Measurements from ENCODE around the gene BAIAP2L2. TPM values are rescaled to one million over a fixed set of nuclear protein-coding genes. Genes with fewer than 3 reads are reported as not detected.

BAIAP2L2 gene
- total RNA-seq, 1 donor from 2014 or later = 1.6 TPM

- H3K27ac Mint-ChIP-seq = no peak overlapping the region
- DNase-seq (ENCODE audit: low spot score in 2 of 2, unreplicated experiment in 2 of 2) = no peak
- peaks cover 8% of the 10 kb centered on the region for H3K27me3 Mint-ChIP-seq (ENCODE audit: low read depth)
- H3K4me3 Mint-ChIP-seq = no peak overlapping the region
- no peak for TF ChIP-seq CTCF (IDR thresholded peaks at IDR 0.05; ENCODE audit: unreplicated experiment)
- no peaks in the 10 kb centered on the region for H3K9me3 Mint-ChIP-seq
- peaks cover 7% of the 10 kb centered on the region for H3K4me1 Mint-ChIP-seq
- H3K36me3 Mint-ChIP-seq = peaks cover 8% of the 10 kb centered on the region
Observed at GRCh38 chr22:38082986-38083710, 27.3 kb downstream of the BAIAP2L2 start.

- Mint-ChIP-seq H3K9me3 (no peaks in the 10 kb centered on the region), H3K4me1 (peaks cover 3% of the 10 kb centered on the region), H3K4me3 (no peak overlapping the region), H3K27ac (no peak overlapping the region), H3K27me3 (ENCODE audit: low read depth) (peaks cover 8% of the 10 kb centered on the region), H3K36me3 (no peaks in the 10 kb centered on the region)
- TF ChIP-seq CTCF (IDR thresholded peaks at IDR 0.05; ENCODE audit: unreplicated experiment) = no peak
- DNase-seq (ENCODE audit: low spot score in 2 of 2, unreplicated experiment in 2 of 2) = no peak
Observed at GRCh38 chr22:38081941-38082828, 28.3 kb downstream of the BAIAP2L2 start.

GRCh38 chr22:38081636-38081940 lies 28.9 kb downstream of the BAIAP2L2 start:
- no peak overlapping the region for H3K27ac Mint-ChIP-seq
- TF ChIP-seq CTCF (IDR thresholded peaks at IDR 0.05; ENCODE audit: unreplicated experiment) = no peak
- no peaks in the 10 kb centered on the region for H3K36me3 Mint-ChIP-seq
- no peak overlapping the region for H3K4me3 Mint-ChIP-seq
- H3K27me3 Mint-ChIP-seq (ENCODE audit: low read depth) = peaks cover 8% of the 10 kb centered on the region
- DNase-seq (ENCODE audit: low spot score in 2 of 2, unreplicated experiment in 2 of 2) = no peak
- no peaks in the 10 kb centered on the region for H3K9me3 Mint-ChIP-seq
- H3K4me1 Mint-ChIP-seq = peaks cover 3% of the 10 kb centered on the region

GRCh38 chr22:38080850-38081635 lies 29.4 kb downstream of the BAIAP2L2 start:
- no peak for DNase-seq (ENCODE audit: low spot score in 2 of 2, unreplicated experiment in 2 of 2)
- H3K4me3 Mint-ChIP-seq = no peak overlapping the region
- no peak for TF ChIP-seq CTCF (IDR thresholded peaks at IDR 0.05; ENCODE audit: unreplicated experiment)
- H3K27me3 Mint-ChIP-seq (ENCODE audit: low read depth) = peaks cover 8% of the 10 kb centered on the region
- H3K4me1 Mint-ChIP-seq = peaks cover 3% of the 10 kb centered on the region
- H3K36me3 Mint-ChIP-seq = no peaks in the 10 kb centered on the region
- H3K27ac Mint-ChIP-seq = no peak overlapping the region
- H3K9me3 Mint-ChIP-seq = no peaks in the 10 kb centered on the region

- DNase-seq (ENCODE audit: low spot score in 2 of 2, unreplicated experiment in 2 of 2) = no peak
- no peak overlapping the region for H3K27ac Mint-ChIP-seq
- H3K9me3 Mint-ChIP-seq = no peaks in the 10 kb centered on the region
- peaks cover 8% of the 10 kb centered on the region for H3K27me3 Mint-ChIP-seq (ENCODE audit: low read depth)
- H3K4me1 Mint-ChIP-seq = peaks cover 3% of the 10 kb centered on the region
- no peaks in the 10 kb centered on the region for H3K36me3 Mint-ChIP-seq
- no peak for TF ChIP-seq CTCF (IDR thresholded peaks at IDR 0.05; ENCODE audit: unreplicated experiment)
- no peak overlapping the region for H3K4me3 Mint-ChIP-seq
Observed at GRCh38 chr22:38080474-38080849, 30.0 kb downstream of the BAIAP2L2 start.

Measured in mesothelial cell of epicardium (in vitro differentiated cells).